Activated T-cell treated with anti-CD3 and anti-CD28 coated beads, Interleukin-2, amount 50 U/mL, for 1 hour (primary cell): ENCODE results near the gene KLF13.

Source experiments
- DNase-seq: peaks from one replicate; pipeline ENCODE4 v3.0.0-alpha.2; 2020

The KLF13 gene

DNA sequence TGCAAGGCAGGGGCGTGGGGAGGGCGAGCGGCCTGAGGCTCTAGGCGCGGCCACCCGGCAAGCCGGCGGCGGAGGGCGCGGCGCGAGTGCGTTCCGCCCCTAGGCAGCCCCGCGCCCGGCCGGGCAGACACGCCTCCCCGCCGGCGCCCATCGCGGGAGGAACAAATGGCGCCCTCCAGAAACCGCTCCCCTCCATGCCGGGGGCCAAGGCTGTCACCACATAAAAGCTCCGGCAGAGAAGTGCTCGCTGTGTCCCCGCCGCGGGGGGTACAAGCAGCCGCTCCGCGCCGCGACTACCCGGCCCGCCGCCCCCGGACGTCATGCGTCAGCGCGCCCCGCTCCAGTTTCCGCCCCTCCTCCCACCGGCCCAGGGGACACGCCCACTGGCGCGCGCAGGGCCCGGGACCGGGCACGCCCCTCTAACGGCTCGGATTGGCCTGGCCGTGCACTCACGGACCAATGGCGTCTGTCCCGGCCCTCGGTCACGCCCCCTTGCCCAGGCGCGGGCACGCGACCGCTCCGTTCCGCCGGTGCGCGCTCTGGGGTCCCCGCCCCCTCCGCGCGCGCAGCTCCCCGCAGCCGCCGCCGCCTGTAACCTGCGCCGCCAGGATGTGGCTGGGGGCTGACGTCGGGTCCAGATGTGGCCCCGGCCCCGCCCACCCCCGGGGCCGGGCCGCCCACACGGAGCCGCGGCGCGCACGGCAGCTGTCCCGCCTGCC, at the start of gene KLF13:
TSS of gene KLF13 (plus strand) at position 680 of the 719 bp plus-strand sequence. CDS start 378 bp downstream, outside the sequence.
- peak; percentile 100 for DNase-seq

DNA sequence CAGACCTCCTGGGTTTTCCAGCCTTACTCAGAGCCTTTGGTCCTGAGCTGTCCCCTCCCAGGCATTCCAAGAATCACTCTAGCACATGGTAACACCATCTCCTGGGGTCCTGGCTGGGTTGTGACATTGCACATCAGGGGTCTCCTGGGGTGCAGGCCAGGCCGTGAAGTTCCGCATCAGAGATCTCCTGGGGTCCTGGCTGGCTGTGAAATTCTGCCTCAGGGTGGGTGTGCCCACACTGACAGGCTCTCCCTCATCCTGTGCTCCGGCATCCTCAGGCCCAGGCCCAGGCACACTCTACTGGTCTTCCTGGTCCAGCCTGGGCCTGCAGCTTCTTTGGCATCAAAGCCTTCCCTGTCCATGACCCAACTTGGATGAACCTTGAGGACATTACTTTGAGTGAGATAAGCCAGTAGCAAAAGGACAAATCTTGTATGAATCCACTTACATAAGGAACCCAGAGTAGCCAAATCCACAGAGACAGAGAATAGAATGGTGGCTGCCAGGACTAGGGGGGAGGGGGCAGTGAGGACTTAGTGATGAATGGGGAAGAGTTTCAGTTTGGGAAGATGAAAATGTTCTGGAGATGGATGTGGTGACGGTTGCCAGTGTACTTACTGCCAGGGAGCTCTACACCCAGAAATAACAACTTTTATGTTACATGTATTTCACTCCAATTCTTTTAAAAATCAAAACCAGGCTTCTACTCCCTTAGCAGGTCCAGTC, 49.1 kb upstream of the KLF13 start:
- no peak for DNase-seq

DNA sequence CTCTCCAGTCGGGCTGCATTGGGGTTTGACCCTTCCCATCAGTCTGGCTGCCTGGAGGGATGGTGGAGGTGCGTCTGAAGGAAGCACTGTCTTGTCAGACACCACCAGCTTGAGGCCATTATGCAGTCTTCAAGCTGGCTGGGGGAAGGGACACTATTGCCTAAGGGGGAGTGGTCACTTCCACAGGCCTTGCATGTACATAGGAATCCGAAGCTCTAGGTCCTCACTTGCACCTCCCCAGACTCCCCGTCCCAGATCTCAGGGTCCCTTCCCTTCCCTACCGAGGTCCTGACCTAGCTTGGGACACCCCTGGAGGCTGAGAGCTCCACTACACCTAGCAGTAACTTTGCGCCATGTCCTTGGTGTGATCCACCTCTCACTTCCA, 48.6 kb upstream of the KLF13 start:
- DNase-seq = no peak

DNA sequence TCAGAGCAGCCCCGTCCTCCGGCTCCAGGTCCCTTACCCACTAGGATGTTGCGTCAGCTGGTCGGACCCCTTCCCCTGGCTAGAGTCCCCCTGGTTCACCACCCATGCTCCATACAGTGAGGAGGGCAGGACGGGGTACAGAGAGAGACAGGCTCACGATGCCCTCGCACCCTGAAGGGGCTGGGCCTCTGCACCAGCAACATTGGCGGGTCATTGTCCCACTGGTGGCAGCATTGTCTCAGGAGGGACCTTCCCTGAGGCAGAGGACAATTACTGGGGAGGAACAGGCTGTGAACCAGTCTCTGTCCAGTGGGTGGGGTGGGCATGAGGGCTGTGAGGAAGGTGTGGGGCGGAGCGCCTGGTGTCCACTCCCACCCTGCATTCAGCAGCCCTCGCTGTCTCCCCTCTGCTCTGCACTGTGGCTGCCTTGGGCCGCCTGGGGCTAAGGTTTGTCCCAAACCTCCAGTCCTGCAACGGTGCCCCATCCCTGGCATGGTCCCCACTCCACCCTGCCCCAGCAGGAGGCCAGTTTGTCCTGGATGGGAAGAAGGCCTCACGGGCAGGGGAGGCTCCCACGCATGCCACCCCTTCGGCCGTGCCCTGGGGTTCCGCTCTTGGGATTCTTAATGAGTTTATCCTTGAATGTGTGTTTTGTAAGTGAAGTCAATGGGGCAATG, 48.0 kb upstream of the KLF13 start:
- DNase-seq = no peak

DNA sequence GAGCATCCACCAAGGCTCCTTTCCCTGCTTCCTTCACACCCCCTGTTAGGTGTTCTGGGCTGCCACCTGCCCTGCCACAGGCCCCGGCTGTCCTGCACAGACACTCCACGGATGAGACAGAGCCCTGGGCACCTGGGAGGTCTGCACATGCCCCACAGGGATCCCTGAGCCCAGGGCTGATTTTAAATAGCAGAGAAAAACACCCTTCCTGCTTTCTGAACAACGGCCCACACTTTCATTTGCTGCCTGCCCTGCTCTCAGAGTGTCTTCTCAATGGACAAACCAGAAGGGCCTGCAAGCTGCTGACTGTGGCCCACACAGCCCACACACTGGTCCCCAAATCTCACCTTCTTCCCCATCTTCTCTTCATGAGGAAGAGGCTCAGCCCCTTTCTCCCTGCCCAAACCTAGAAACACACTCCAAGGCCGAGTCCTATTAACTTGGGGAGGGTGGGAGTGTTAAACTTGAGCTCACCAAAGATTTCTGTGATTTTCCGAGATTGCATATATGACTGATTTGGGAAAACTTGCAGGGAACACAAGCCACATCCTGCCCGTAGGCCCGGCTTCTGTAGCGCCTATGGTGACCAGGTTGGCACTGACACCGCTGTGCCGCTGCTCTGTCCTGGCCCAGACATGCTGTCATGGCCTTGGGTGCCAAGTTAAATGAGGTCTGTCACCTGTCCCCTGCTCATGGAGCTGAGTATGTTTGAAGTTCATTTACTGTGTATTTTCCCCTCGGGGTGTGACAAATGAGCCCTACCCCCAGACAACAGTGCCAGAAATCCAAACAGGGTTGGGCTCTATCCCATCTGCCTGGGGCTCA, 47.2 kb upstream of the KLF13 start:
- DNase-seq = no peak

DNA sequence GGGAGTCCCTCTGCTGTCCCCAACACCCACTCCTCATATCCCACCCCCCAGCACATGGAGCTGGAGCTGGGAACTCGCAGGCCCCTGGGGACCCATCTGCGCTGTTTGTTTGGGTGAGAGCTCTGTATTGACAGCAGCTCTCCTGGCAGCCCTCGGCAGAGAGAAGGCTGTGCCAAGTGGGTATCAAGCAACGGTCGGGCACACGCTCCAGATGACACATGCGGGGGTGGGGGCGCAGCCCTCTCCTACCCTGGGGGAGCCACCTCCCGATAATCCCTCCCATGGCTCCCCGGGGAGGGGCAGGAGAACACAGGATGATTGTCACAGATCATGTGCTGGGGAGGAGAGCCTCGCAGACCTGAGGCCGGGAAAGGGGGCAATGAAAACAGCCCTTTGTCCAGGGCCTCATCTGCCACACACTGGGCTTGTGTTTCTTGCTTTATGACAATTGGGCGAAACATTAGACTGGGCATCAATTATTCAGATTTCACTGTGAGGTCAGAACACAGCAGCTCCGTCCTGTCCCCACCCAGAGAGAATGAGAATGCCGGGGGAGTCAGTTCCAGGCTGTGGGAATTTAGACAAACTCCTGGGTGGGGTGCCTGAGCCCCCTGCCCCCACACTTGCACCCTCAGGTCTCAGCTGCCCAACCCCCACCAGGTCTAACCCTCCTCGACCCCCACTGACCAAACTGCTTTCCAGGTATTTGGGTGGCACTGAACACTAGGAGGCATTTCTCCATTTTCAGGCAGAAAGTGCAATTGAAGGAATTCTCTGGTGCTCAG, 46.4 kb upstream of the KLF13 start:
- DNase-seq = no peak

DNA sequence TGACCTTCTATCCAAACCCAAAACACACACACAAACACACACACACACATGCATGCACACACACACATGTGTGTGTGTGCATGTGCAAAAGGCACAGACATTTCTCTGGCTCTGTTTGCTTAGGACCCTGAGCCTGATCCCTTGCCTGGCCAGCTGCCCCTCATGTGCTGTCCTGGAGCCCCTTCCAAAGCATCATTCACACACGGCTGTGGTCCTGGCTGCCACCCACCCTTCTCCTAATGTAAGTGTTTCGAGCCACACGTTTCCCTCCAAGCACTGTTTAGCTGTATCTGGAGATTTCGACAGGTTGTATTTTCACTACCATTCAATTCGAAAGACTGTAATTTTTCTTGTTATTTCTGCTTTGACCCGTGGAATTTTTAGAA, 45.8 kb upstream of the KLF13 start:
- DNase-seq = no peak

DNA sequence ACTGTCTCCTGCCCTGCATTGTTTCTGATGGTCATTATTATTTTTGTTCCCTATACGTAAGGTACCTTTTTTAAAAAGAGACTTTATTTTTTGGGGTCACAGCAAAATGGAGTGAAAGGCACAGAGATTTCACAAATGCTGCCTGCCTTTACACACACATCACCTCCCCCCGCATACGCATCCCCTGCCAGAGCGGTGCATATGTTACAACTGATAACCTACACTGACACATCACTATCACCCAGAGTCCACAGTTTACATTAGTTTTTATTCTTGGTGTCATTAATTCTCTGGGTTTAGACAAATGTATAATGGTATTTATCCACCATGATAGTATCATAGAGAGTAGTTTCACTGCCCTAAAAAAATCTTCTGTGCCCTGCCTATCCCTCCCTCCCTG, 43.6 kb upstream of the KLF13 start:
- DNase-seq = no peak

DNA sequence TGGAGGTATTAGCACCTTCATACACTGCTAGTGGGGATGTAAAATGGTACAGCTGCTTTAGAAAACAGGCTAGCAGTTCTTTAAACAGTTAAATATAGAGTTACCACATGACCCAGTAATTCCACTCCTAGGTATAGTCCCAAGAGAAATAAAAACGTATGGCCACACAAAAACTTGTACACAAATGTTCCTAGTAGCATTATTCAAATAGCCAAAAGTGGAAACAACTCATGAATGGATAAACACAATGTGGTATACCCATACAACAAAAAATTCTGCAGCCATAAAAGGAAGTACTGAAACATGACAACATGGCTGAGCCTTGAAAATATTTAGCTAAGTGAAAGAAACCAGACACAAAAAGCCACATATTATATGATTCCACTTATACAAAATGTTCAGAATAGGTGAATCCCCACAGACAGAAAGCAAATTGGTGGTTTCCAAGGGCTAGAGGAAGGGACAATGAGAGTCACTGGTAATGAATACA, 40.8 kb upstream of the KLF13 start:
- no peak for DNase-seq

DNA sequence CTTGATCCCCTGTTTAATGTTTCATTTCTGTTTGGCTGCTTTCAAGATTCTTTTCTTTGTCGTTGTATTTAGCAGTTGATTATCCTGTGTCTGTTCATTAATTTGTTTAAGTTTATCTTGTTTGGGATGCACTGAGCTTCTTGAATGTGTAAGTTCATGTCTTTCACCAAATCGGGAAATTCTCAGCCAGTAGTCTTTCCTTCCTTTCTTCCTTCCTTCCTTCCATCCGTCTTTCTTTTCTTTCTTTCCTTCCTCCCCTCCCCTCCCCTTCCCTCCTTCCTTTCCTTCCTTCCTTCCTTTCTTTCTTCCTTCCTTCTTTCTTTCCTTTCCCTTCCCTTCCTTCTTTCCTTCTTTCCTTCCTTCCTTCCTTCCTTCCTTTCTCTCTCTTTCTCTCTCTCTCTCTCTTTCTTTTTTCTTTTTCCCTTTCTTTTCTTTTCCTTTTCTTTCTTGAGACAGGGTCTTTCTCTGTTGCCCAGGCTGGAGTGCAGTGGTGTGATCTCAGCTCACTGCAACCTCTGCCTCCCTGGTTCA, 35.5 kb upstream of the KLF13 start:
- DNase-seq = no peak

DNA sequence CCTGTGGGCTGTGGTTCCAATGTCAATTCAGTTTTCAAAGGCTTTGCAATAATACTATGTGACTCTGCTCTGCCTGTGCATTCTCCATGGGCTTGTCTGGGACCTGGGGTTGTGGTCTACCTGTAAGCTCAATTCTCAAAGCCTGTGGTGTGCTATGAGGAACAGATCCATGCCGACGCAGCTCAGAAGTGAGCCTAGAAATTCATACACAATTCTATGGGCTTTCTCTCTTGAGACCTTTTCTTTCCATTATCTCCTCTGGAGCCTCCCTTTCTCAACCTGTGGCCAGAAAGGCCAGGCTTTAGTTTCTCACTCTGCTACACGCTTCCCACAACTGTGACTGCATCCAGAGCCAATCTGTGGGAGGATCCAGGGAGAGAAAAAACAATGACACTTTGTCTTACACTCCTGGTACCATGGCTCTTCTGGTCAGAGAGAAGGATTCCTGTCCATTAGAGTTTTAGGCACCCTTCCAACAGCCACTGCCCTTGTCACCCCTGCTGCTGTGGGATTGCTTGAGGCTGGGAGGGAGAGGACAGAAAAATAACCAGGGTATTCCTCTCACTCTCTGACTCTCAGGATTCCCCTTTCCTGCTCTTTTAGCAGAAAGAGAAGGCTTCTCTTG, 34.1 kb upstream of the KLF13 start:
- no peak for DNase-seq

DNA sequence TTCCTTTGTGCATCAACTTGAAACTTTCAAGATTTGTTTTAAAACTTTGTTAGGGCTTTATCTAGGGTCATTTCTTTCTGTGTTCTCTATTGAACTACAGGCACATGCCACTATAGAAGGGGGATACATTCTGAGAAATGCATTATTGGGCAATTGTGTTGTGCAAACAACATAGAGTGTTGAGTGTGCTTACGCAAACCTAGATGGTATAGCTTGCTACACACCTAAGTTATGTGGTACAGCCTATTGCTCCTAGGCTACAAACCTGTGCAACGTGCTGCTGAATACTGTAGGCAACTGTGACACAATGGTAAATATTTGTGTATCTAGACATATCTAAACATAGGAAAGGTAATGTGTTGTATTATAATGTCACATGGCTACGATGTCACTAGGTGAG, 33.0 kb upstream of the KLF13 start:
- no peak for DNase-seq

DNA sequence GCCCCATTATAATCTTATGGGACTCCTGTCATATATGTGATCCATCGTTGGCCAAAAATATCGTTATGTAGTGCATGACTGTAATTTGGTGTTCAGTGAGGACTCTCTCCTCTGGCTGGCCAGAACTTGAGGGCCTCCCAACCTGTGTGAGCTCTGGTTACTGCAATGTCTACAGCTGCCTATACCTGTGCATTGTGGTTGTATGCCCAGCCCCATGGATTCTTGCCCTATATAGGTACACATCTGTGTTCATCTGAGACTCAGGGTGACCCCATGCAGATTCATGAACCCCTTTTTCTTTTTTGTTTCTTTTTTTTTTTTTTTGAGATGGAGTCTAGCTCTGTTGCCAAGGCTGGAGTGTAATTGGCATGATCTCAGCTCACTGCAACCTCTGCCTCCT, 32.6 kb upstream of the KLF13 start:
- no peak for DNase-seq

DNA sequence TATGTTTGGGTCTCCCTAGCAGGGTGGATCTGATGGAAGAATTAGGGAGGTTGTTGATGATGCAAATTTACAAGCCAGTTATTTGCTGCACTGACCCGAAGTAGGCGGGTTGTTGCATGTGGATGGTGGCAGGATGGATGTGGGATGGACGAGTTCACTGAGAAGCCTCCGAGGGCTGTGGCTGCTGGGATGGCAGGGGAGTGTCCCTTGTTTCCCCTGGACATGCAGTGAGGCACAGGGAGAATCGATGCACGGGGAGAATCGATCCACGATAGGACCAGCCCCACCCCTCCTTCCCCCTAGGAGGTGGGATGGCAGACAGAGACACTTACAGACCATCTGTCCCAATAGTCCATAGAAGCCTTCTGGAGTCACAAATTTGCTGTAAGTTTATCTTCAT, 31.0 kb upstream of the KLF13 start:
- DNase-seq = no peak

DNA sequence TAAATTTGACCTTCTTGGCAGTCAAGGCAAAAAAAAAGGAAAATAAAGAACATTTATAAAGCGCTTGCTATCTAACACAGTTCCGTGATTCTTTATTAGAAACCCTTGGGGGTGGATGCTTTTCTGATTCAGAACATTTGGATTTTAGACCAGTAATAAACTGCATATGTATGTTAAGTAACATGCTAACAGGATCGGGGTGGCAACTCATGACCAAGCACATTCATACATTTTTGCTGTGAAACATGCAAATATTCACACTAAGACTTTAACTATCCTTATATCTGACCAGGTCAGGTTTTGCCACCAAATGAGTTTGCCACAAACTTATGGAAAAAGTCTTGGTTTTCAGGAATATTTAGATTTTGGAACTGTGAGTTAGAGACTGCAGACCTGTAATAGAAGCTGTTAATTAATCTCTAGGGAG, 30.4 kb upstream of the KLF13 start:
- DNase-seq = no peak

DNA sequence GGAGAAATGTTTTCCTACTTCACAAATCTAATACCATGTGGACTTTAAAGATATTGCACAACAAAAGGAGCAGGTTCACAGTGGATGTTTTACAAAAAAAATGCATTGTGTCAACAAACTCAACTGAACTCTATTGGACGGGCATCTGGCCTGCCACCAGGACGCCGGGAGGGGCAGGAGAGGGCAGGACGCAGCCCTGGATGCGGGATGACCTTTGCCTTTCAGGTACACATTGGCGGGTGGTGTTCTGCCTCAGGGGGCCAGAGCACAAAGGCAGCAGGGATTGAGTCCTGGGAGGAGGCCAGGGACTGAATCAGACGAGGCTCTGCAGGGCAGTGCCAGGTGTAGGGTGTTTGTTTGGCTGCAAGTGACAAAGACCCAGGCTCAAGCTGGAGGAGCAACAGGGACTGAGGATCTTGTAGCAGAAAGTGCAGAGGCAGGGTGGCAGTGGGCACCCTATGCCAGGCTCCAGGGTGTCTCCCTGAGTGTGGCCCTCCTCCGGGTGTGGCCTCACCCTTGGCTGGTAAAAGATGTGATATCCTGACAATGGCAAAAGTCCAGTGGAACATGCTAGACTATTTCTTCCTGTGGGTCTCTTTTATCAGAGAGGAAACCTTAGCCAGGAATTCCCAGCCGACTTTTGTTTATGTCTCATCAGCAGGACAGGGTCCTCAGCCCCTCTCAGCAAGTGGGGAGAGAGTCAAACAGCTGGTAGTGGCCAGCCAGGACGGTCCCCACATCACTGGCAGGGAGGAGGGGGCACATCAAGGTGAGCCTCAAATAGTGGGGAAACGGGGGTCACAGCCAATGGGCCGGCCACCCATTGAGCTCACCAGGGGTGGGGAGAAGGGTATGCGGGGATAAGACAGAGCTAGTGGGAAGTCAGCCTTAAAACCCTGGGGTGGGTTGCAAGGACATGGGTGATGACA, 29.7 kb upstream of the KLF13 start:
- DNase-seq = peak; percentile 9

DNA sequence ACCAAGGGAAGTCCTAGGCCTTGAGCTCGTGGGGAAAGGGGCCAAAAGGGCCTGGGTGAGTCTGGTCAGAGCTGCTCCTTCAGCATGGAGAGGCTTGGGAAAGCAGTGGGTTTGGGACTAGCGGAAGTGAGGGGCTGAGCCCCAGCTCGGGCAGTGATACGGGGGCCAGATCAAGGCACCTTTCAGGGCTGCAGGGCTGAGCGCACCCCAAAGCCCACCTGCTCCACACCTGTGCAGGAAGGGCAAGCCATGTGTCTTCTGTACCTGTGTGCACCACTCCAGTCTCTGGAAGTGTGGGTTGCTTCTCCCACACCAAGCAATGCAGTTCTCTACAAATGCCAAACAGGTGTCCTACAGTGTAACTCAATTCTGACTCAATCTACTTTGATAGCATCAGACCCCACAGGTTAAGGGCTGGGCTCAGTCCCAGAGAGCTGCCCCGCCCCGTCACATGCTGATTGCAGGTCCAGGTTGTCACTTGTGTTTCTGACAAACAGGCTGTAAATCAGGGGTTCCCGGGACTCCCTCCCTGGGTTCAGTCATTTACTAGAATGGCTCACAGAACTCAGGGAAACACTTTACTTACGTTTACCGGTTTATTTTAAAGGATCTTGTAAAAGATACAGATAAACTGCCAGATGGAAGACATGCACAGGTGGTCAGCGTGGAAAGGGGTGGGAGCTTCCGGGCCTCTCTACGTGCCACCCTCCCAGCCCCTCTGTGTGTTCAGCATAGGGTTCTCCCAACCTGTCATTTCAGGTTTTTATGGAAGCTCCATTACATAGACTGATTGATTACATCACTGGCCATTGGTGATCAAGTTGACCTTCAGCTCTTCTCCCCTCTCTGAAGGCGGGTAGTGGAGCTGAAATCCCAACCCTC, 28.8 kb upstream of the KLF13 start:
- peak; percentile 13 for DNase-seq

DNA sequence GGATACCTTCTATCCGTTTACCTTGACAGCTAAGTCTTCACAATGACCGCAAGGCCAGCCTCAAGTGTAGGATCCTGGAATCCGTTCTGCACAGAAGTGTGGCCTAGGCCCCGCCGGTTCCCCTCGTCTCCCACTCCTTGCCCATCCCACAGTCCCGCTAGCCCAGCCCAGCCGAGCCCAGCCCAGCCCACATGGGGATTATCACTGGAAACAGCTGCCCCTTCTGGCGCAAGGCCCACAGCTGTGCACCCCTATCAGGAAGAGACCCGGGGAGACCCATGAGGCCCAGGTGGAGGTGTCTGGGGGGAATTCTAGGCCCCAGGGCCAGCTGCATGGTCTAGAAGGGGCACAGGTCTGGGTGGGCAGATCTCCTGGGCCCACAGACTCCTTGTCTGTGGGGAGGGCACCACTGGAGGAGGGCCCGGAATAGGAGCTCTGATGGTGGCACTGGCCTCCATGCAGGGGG, 27.9 kb upstream of the KLF13 start:
- no peak for DNase-seq

DNA sequence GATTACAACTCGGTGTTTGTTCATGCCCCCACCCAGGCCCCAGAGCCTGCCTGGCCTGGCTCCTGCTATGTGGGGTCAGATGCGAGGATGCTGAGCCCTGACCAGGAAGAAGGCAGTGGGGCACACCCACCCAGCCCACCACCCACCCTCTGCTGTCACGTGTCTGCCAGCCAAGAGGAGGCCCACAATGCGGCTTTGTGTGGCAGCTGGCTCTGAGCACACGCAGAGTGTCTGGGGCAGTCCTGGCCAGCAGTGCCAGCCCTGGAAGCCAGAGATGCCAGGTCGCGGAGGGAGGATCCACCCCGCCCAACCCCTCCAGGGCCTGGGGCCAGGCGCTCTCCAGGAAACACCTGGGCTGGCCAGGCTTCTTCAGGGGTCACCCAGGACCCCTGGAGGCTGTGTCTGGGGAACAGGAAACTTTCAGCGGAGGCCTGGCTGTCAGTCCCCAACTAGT, 26.4 kb upstream of the KLF13 start:
- DNase-seq = no peak
